NCI-H526 treated with DMSO at 0.1 percent for 48 hours (cell line): ENCODE results near the gene ADD3.
"Not testable (repeated sequence)": the region's sequence is repeated elsewhere in the genome, so short reads cannot be mapped to it uniquely, and the experiment has no call there.

Experiments
- DNase-seq: peaks from one replicate; lab custom pipeline; 2025; lab: John Stamatoyannopoulos, UW

The ADD3 gene

DNA sequence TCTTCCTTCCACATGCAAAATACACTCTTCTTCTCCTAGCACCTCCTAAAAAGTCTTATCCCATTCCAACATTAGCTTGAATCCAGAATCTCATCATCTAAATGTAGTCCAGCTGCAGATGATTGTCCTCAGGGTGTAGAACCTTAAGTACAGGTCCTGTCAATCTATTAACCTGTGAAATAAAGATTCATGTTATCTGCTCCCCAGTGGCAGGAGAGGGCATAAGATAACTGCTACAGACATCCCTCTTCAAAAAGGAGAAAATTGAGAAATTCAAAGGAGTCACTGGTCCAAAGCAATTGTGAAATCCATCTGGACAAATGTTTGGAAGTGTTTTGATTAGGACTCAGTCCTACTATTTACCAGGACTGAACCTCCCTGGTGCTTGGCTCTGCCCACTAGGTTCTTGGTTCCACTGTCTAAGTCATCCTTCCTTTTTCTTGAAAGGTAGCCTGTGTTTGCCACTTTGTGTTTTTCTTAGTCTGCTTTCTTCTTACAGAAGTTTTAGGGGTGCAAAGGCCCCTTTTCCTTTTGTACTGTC, 96.2 kb downstream of the ADD3 start:
- DNase-seq, result no peak

DNA sequence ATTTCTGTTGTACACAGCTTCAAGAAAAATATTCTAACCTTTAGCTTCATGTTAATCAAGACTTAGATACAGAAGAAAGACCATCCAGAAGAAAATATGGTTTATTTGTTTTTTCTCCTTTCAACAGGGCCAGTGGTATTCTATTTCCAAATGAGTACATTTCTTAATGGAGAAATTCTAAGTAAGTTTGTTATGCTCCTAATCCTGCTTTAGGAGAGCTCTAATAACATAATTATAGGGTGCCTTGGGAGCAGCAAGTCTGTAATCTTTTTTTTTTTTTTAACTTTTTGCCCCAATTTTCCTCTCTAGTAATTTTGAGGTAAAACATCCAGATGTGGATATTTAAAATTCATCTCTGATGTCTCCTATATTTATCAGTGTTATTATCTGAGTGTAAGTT, 98.1 kb downstream of the ADD3 start:
- DNase-seq, result no peak

DNA sequence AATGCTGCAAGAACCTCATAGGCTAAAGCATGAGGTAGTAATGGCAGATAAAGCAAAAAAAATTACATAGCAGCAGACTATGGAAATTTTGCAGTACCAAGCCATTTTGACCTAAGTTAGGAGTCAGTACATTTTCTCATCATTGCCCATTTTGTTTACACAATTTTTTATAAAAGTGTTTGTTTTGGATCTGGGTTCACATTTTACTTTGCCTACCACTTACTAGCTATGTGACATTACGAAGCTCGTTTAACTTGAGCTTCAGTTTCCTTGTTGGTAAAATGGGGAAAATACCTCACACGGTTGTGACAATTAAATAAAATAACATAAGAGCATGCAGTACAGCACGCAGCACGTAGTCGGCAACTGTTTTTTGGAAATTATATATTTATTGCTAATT, 99.6 kb downstream of the ADD3 start:
- DNase-seq, result no peak

DNA sequence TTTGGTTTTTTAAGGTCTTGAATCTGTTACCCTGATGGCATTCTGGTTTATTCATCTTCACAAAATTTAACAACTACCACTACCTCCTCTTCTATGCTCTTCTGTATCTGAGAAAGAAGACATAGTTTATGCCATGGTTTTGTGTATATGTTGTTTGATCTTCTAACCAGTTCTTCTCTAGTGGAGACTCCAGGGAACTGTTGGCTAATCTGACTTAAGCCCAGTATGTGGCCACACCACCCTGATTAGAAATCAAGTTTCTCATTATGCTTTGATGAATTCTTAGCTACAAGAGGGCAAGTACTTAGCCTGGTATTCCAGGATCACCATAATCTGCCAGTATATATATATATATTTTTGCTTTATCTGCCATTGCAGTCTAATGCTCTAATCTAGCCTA, 100.1 kb downstream of the ADD3 start:
- DNase-seq, result no peak

DNA sequence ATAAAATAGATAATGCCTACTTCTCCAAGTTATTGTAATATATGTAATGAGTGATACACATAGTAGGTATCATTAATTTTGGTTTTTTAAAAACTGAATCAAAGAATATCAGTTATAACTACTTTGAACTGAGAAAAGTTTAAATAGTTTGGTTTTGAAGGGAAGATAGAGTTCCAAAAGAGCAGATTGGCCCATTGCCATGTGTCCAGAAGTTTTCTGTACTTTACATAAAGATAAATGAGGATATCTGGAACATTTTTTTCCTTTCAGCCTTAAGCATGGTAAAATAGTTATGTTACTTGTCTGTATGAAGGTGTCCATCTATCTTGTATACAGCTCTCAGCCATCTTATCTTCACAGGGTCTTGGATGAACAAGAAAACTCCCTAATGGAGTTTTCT, 101.7 kb downstream of the ADD3 start:
- DNase-seq, result no peak

DNA sequence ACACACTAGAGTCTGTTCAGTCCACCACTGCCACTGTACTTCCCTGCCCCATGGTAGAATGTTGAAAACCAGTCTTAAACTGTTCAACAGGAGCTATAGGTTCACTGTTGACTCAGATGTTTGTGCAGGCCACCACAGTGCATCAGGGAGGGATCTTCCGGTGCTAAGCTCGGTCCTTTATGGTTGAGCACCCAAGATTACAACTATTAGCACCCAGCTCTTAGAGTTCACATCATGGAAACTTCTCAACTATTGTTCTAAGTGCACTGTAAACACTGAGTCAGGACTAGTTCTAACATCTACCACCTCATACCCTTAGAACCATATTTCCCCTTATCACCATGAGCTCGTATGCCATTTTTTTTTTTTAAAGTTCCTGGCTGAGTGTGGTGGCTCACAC, 102.6 kb downstream of the ADD3 start:
- no peak for DNase-seq

DNA sequence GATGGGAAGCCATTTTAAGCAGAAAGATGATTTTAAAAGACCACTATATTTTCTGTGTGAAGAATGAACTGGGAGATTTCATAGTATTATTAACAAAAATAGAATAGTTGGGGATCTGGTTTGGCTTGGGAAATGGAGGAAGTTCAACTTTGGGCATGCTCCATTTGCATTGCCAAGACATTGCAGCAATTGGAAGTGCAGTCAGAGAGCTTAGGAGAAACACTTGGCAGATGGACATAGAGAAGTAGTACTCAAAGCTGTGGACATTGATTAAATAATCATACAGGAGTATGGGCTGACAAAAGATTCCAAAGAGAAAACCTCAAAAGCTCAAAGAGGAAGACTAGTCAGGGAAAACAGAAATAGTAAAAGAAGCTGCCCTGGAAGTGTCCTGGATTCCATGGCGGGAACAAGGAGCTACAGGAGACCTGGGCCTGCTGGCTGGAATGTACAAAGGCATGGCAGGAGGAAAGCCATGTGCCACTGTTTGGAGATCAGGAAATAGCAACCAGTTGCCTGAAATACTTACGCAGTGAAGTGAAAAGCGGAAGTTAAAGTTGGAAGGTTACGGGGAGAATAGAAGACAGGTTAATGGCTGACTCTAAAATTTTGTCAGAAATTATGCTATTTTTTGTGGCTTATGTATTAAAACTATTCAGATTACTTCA, 106.0 kb downstream of the ADD3 start:
- DNase-seq, result no peak

DNA sequence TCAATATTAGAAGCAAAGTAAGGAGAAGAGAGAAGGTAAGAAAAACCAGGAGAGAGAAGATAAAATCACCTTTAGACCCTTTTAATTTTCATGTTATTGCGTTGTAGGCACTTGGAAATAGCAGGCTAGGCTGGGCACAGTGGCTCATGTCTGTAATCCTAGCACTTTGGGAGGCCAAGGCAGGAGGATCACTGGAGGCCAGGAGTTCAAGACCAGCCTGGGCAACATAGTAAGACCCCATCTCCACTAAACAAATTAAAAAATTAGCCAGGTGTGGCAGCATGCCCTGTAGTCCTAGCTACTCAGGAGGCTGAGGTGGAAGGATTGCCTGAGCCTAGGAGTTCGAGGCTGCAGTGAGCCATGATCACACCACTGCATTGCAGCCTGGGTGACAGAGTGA, 106.9 kb downstream of the ADD3 start:
- not testable (repeated sequence) for DNase-seq

DNA sequence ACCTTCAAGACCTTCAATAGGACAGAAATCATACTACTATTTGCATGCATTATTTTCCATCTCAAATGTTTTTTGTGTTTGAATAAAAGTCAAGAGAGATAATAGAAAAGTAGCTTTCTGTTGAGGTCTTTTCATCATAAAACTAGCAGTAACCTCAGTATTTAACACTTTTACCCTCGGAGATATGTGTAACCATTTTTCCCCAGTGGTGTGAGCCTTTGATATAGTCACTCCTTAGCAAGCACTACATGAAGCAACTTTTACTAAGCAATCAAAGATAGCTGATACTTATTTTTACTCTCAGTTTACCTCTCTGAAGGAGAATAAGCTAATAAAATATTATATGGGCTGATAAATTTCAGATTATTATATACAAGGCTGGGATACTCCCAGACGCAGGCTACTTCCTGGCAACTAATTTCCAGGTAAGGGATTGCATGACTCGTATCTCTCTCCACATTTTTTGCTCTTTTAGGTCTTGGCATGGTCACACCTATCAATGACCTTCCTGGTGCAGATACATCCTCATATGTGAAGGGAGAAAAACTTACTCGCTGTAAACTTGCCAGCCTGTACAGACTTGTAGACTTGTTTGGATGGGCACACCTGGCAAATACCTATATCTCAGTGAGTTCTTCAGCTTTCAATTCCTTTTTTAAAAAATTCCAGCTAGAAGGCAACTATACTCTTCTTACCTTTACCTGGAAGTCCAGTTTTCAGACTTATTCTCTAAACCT, 108.2 kb downstream of the ADD3 start:
- DNase-seq, result no peak

DNA sequence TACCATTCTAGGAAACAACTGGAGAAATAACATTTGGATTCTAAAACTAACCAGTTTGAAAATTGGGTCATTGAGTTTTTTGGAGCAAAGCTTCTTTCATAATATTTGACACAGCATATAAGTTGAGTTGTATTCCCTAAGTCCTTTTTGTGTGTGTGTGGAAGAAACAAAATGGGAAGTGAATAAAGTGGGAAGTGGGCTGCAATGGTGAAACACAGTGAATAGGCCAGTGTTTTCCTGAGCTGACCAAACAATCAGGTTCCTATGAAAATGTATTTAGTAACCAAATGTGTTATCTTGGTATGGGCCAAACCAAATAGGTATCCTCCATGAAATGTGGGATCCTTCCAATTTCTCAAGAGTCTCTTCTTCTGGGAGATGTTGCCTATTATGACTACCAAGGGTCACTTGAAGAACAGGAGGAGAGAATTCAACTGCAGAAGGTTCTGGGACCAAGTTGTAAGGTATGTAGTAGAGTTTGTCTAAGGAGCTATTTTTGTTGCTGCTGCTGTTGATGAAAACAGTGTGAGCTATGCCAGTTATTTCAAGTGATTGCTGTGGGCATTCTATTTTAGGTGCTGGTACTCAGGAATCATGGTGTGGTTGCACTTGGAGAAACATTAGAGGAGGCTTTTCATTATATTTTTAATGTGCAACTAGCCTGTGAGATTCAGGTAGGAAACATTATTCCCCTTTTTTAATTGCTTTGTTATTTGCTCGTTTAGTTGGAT, 111.3 kb downstream of the ADD3 start:
- DNase-seq, result no peak

DNA sequence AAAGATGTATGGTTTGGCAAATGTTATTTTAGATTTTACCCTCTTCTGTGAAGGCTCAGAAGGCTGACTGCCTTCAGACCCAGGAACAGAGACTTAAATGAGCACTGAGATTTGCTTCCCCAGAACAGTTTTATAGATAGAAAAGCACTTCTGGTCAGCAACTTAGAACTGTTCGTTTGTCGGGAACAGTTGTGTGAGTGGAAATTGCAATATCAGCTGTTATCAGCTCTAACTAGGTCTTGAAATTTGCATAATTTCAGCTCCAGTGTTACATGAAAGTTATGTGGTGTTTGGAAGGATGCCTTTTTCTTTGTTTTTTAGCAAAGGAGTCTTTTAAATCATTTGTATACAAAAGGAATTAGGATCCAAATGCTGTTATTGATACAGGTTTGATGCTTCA, 115.8 kb downstream of the ADD3 start:
- DNase-seq, result no peak

DNA sequence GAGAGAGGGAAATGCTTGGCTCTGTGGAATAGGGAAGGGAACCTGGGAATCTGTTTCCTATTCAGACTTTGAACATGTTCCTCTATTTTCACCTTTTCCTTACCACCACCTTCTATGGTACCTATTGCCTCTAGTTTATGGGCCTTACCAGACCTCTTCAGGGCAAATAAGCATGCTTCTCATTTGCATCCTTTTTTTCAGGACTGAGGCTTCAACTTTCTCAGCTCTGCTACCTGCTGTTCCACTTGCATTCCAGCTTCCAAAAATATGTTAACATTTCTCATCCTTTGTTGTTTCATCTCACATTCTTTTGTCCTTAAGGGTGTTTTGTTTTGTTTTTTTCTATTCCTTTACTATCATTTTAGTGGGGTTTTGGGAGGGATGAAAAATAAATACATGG, 121.7 kb downstream of the ADD3 start:
- no peak for DNase-seq

DNA sequence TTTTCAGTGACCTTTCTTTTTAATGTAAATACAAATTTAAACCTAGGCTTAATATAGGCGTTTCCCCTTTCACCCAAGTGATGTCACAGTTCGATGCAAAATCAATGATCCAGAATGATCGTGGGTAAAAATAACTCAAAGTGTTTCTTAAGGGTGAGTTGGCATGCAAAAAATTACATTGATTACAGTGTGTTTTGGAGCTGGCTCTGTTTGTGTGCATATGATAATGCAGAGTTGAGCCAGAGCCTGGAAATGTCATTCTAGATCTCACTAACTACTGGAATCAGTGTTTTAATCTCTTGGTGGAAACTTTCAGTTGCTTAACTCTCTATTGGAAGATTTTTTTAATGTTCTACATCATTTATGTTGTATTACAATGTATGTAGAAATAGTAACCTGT, 127.1 kb downstream of the ADD3 start:
- no peak for DNase-seq

DNA sequence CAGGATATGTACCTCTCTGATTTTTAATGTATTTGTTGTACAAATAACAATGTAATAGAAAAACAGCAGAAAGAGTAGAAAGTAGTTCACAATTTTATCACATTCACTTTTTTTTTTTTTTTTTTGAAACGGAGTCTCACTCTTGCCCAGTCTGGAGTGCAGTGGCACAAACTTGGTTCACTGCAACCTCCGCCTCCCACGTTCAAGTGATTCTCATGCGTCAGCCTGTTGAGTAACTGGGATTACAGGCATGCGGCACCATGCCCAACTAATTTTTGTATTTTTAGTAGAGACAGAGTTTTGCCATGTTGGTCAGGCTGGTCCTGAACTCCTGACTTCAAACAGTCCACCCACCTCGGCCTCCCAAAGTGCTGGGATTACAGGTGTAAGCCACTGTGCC, 128.1 kb downstream of the ADD3 start:
- not testable (repeated sequence) for DNase-seq

DNA sequence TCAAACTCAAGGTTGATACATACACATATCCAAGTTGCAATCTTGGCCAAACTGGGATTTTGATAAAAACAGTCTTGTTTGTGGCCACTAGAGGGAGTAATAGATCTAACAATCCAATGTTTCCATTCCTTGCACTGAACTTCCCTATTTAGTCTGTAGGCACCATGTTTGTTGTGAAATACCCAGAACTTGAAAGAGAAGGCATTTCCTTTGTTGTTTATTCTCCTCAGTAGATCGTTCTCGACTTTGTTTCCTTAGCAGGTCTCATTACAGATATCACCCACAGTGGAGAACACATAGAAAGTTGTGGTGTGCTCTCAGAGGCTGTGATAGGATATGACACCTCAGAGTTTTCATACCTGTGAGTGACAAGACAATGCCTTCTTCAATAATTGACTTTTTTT, 129.4 kb downstream of the ADD3 start:
- DNase-seq, result peak; percentile 13

DNA sequence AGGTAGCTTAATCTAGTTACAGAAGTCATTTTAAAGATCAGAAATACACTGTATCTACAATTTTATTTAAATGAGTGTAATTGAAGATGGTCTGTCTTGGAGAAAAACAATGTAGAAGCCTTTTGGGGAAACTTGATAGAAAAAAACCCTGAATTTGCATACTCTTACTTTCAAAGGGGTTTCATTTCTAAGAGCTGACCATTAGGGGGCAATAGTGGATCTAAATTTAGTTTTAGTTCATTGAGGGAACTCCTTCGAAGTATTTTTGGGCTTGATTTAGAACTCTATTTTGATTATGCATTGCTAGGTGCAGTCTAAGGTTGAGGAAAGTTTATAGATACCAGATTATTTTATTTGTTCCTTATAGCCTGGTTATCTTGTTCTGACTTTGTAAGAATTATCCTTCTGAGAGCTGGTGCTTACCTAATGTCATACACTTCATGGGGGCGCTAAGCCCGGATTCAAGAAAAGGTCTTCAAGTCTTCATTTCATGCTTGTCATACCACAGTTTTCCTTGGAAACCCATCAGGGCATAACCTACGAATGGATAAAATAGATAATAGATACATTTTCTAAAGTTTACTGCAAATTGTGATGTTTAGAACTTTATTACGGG, 130.5 kb downstream of the ADD3 start:
- peak; percentile 4 for DNase-seq

DNA sequence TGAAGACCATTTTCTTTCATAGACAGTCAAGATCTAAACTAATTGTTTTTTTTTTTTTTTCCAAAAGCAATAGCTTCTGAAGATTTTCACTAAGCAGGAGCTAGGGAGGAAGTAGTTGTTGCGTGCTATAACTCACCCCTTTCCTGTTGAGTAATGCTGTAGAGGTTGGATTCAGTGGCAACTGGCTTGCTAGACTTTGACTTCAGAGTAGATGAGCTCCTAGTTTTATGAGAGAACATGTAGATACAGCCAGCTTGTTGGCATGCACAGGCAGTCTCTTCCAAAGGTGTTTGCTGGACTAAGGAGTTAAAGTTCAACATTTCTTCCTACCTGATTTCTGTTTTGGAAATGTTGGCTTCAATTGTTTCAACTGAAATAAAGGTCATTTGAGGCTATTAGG, 133.4 kb downstream of the ADD3 start:
- no peak for DNase-seq

DNA sequence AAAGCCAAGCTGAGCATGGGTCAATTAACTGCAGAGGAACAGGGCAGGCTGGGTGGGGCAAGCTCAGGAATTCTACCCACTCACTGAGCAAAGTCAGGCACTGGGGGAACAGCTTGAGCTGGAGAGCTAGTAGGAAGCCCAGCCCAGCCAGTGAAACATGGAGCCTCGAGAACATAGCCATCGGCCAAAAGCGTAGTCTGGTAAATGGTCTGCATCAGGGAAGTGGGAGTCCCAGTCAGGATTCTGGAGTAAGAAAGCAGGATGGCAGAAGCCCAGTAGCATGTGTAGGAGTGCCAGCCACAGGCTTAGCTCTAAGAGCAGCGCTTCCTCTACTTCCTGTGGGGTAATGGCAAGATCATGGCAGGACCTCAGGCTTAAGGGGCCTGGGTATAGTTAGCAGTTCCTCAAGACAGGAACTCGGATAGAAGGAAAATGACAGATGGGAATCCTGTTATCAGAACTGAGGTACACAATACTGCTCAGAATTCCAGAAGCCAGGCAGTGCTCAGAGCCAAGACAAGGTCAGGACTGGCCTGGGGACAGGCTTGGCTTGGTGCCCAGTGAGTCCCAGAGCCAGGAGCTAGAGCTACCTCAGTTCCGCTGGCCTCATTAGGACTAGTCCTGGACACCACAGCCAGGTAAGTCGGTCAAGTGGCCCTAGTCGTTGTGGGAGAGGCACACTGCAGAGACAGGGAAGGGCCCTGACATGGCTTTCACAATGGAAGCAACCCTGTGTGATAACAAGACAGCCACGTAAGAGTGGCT, 134.3 kb downstream of the ADD3 start:
- DNase-seq, result no peak

DNA sequence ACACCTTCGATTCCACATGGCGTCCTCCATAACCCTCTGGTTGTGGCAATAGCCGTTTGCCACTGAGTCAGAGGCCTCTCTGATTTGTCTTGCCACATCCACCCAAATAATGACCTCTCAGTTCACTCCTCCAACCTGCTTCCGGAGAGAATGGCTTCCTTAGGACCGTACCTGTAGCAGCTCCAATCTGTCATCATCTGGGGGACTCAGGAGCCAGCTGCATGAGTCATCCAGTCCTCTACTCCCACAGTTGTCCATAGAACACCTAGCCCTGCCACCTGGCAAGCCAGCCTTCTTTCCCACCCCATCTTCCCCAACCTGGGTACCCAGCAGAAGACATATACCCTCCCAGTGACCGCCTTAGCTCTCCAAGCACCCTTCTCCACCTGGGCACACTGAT, 135.2 kb downstream of the ADD3 start:
- DNase-seq, result no peak

DNA sequence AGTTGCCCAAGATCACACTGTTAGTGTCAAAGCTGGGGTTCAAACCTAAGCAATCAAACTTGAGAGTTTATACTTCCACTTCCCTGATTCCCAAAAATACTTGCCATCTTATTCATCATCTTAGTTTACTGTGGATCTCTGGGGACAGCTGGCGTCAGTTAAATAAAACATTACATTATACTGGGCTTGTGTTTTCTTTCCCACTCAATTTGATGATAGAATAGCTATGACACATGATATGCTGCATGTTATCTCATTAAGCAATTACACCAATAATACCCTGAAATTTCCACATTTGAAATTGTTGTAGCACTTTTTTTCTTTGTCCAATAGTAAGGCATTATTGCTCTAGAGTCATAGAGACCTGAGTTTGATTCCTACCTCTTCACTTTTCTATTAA, 136.7 kb downstream of the ADD3 start:
- no peak for DNase-seq

DNA sequence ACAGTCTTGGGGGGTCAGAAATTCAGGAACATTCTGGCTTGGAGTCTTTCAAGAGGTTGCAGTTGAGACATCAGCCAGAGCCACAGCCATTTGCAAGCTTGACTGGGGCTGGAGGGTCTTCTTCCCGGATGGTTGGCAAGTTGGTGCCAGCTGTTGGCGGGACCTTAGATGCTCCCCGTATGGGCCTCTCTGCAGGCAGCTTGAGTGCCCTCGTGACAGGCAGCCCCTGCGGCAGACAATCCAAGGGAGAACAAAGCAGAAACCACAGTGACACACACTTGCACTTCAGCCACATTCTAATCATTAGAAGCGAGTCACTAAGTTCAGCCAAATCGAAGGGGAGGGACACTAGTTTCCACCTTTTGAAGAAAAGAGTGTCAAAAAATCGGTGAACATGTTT, 140.2 kb downstream of the ADD3 start:
- DNase-seq, result no peak

DNA sequence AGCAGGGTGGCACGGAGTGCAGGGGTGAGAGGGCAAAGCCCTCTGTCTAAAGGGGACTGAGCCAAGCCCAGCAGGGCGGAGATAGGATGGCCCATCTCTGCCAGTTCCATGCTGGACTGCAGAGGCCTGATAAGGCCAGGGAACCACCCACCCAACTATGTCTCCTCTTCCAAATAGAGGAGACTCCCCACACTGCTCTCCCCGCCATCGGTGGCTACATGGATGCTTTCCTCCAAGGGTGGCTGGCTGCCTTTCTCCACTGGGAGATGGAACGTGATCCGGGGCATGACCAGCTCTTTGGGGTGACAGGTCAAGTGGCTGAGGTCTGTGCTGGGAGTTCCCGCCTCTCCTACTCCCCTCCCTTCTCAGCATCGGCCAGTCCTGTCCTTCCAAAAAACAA, 141.5 kb downstream of the ADD3 start:
- no peak for DNase-seq
